ENCODE data around the gene ATP6V1G1. TPM values are rescaled to one million over a fixed set of nuclear protein-coding genes. Genes with fewer than 3 reads are reported as not detected.

Gene ATP6V1G1
- total and polyA plus RNA-seq, 2 donors (not counting 1 experiment from before 2014, with no cell fraction given), result 86.8 to 150 TPM

DNA sequence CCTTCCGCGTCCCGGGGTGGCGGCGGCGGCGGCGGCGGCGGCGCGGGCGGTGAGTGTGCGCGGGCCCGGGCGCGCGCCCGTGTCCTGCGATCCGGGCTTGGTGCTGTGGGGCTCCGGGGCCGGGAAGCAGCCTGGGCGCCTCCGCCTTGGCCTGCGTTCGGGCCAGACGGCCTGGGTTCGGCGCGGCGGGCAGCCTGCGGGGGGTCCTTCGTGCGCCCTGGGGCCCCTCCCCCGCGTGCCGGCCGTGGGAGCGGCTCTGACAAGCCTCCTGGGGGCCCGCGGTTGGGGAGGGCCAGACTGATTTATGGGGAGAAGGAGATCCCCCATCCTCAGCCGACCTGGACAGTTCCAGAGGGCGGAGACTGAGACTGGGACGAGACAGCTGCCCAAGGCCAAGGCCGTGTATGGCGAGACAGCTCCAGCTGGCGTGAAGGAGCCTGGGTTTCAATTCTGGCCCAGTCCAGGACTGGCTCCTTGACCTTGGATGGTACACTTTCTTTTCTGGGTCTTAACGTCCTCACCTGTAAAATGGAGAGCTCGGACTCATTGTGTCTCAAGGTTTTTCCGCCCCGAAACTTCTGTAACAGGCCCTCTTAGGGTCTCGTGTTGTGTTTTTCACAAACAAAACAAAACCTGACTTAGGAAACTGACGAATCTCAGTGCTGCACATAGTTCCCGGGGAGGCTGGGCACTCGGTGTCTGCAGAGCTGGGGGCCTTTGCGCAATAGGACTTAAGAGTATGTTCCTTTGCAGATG lies 24.1 kb downstream of the ATP6V1G1 start:
- DNase-seq (no peak), ATAC-seq (ENCODE audit: low read depth) (peak; percentile 61)
- Histone ChIP-seq H3K4me1 (ENCODE audit: control insufficient read depth in 2 of 2, insufficient read depth in 2 of 2, low read length in 2 of 2) (peaks cover 65 to 73% of the 10 kb centered on the region in 2 donors), H3K4me2 (replicated peaks; ENCODE audit: low read depth, low read length, poor library complexity, severe bottlenecking) (peak overlapping the region; percentile 79), H3K79me2 (ENCODE audit: control insufficient read depth, insufficient read depth, low read length) (peaks cover 75% of the 10 kb centered on the region), H3K9ac (ENCODE audit: low read length) (peak overlapping the region; percentile 91), H4K20me1 (ENCODE audit: control insufficient read depth, insufficient read depth, low read length, poor library complexity, severe bottlenecking) (no peaks in the 10 kb centered on the region), H3K27me3 (replicated peaks in 1 of 4; ENCODE audit: control extremely low read depth in 1 of 4, control insufficient read depth in 3 of 4, insufficient read depth in 4 of 4, low read length in 3 of 4) (no peaks in the 10 kb centered on the region), H3K36me3 (replicated peaks in 1 of 2; ENCODE audit: control extremely low read depth in 1 of 2, control insufficient read depth in 1 of 2, extremely low read depth in 1 of 2, insufficient read depth in 2 of 2, low read length in 1 of 2) (no peaks in the 10 kb centered on the region), H2AFZ (ENCODE audit: insufficient read depth, low read depth, low read length, poor library complexity, severe bottlenecking) (peak overlapping the region; percentile 89), H3K4me3 (ENCODE audit: control extremely low read depth in 1 of 5, extremely low read depth in 1 of 5, insufficient read depth in 1 of 5, low read depth in 2 of 5, low read length in 4 of 5) (peak overlapping the region; percentile 86 to 98 (median 88)), H3K27ac (ENCODE audit: low read length in 2 of 2) (peak overlapping the region; percentile 82 to 89), H3K9me3 (ENCODE audit: control extremely low read depth in 1 of 3, control insufficient read depth in 2 of 3, insufficient read depth in 1 of 3, low read length in 2 of 3) (no peaks in the 10 kb centered on the region)
- WGBS (ENCODE audit: insufficient coverage), result under 1% methylated on average over 54 of the region's 58 CpGs
- intact Hi-C loops (cut with micrococcal nuclease), result loop anchor here (1.0 to 10.0 kb wide), 7 partner anchors 8 to 213 kb away; partner anchors contain the start of genes ATP6V1G1 and WHRN
- H3K27ac Mint-ChIP-seq, result peak overlapping the region; percentile 84
- H3K9me3 Mint-ChIP-seq (ENCODE audit: insufficient read depth), result no peaks in the 10 kb centered on the region
- no peaks in the 10 kb centered on the region for H3K27me3 Mint-ChIP-seq
- no peak for TF ChIP-seq CTCF (IDR thresholded peaks at IDR 0.05)
- TF ChIP-seq EZH2 (IDR thresholded peaks at IDR 0.05; ENCODE audit: borderline replicate concordance, insufficient read depth, low read depth, low read length, poor library complexity, severe bottlenecking), result no peak
- POLR2A ChIA-PET, result interaction anchor here (1.2 to 3.4 kb wide), 5 partner anchors 8 to 221 kb away, joined by 3 to 17 read pairs (median 8); partner anchors contain the start of gene ATP6V1G1
- CTCF ChIA-PET, result interaction anchor here (1.0 to 3.8 kb wide), 9 partner anchors 9 to 225 kb away, joined by 3 to 29 read pairs (median 5); partner anchors contain the start of gene ATP6V1G1
- H3K4me1 Mint-ChIP-seq, result peaks cover 69% of the 10 kb centered on the region
- peak overlapping the region; percentile 95 for H3K4me3 Mint-ChIP-seq

Data from B cell (primary cell).